ENCODE measurements around the gene ABTB2. TPM values are rescaled to one million over a fixed set of nuclear protein-coding genes. Genes with fewer than 3 reads are reported as not detected.

The ABTB2 gene
- total and polyA plus RNA-seq, 12 donors: 2.5 to 19.1 (median 14.2) TPM

DNA sequence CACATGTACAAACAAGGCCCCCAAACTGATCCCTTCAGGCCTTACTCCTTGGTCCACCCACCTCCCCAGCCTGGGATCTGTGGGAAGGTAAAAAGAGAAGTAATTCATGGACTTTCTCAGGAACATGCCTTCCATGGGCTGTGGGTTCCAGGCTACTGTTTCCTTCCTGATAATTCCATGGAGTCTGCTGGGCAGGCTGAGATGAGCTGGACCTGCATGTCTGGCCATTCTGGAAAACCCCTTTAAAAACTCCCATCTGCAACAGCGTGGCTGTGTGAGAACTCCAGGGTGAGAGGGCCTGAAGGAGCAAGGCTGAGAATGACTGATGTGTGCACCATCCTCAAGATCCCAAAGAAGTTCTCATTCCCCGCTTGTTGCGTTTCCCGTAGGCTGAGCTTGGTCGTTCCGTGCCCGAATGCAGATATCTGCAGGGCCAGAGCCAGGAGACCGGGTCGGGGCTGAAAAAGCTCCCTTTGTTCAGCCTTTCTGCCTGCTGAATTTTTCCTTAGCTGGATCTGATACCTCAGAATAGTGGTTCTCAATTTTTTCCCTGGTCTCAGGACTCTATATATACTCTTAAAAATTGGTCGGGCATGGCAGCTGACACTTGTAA, 179.5 kb downstream of the ABTB2 start:
- Histone ChIP-seq H3K4me1 (peaks cover 0 to 29% (median 13%) of the 10 kb centered on the region in 9 donors), H3K27me3 (peaks cover 0 to 6% (median 0%) of the 10 kb centered on the region in 7 donors), H3K9me3 (no peaks in the 10 kb centered on the region), H3K4me3 (no peak overlapping the region), H3K27ac (no peak overlapping the region), H3K36me3 (no peaks in the 10 kb centered on the region)
- WGBS, 2 donors: 87 to 88% methylated on average over 10 of the region's 10 CpGs
- DNase-seq (no peak), ATAC-seq (no peak)
- no peak for TF ChIP-seq CTCF (IDR thresholded peaks at IDR 0.05)
- intact Hi-C loops (cut with DNase I): loop anchor here in 5 of 10 donors (10.0 kb wide), 2 partner anchors 184 to 316 kb away; no protein-coding TSS in a partner anchor

GRCh38 chr11:34176751-34177209, 181.0 kb downstream of the ABTB2 start:
- no peak overlapping the region for H3K4me3 ChIP-seq
- intact Hi-C loops (cut with DNase I): loop anchor here in 6 of 10 donors (2.0 to 10.0 kb wide), 3 partner anchors 182 to 318 kb away; partner anchors contain the start of gene ABTB2 (in 1 of the 6)
- peaks cover 0 to 11% (median 0%) of the 10 kb centered on the region in 7 donors for H3K27me3 ChIP-seq
- H3K27ac ChIP-seq: no peak overlapping the region
- no peak for TF ChIP-seq CTCF (IDR thresholded peaks at IDR 0.05)
- peaks cover 0 to 24% (median 13%) of the 10 kb centered on the region in 9 donors for H3K4me1 ChIP-seq
- ATAC-seq (no peak), DNase-seq (no peak)
- WGBS, 2 donors: 27 to 54% methylated on average over 2 of the region's 2 CpGs
- no peaks in the 10 kb centered on the region for H3K9me3 ChIP-seq
- H3K36me3 ChIP-seq: no peaks in the 10 kb centered on the region

DNA sequence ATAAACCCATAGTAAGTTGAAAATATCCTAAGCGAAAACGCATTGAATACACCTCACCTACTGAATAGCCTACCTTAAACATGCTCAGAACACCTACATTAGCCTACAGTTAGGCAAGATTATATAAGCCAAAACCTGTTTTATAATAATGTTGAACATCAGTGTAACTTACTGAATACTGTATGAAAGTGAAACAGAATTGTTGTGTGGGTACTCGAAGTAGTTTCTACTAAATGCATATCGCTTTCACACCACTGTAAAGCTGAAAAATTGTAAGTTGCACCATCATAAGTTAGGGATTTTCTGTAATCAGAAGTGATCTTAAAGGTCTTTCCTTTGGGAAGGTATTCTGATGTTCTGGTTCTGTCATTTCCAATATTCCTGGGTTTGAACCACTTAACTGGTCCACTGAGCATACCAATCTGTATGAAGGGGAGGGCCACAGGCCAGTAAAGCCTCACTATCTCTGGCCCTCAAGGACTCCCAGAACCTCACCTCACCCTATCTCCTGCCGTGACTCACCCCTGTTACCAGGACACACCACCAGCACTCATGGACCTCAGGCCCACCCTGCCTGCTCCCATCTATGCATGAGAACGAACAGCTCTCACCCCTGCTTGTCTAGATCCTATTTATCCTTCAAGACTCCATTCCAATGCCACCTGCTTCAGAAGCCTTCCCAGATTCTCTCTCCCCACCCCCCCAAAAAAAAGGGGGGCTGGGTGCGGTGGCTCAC, 182.4 kb downstream of the ABTB2 start:
- H3K9me3 ChIP-seq: no peaks in the 10 kb centered on the region
- 86 to 91% methylated on average over 7 of the region's 7 CpGs for WGBS, 2 donors
- no peak for TF ChIP-seq CTCF (IDR thresholded peaks at IDR 0.05)
- peaks cover 0 to 19% (median 13%) of the 10 kb centered on the region in 9 donors for H3K4me1 ChIP-seq
- DNase-seq (no peak), ATAC-seq (no peak)
- H3K4me3 ChIP-seq: no peak overlapping the region
- intact Hi-C loops (cut with DNase I): loop anchor here in 7 of 10 donors (1.0 to 10.0 kb wide), 4 partner anchors 181 to 319 kb away; partner anchors contain the start of gene ABTB2 (in 4 of the 7)
- peaks cover 0 to 11% (median 0%) of the 10 kb centered on the region in 9 donors for H3K36me3 ChIP-seq
- peaks cover 0 to 11% (median 0%) of the 10 kb centered on the region in 7 donors for H3K27me3 ChIP-seq
- H3K27ac ChIP-seq: peak overlapping the region in 1 of 10 donors; percentile 3

DNA sequence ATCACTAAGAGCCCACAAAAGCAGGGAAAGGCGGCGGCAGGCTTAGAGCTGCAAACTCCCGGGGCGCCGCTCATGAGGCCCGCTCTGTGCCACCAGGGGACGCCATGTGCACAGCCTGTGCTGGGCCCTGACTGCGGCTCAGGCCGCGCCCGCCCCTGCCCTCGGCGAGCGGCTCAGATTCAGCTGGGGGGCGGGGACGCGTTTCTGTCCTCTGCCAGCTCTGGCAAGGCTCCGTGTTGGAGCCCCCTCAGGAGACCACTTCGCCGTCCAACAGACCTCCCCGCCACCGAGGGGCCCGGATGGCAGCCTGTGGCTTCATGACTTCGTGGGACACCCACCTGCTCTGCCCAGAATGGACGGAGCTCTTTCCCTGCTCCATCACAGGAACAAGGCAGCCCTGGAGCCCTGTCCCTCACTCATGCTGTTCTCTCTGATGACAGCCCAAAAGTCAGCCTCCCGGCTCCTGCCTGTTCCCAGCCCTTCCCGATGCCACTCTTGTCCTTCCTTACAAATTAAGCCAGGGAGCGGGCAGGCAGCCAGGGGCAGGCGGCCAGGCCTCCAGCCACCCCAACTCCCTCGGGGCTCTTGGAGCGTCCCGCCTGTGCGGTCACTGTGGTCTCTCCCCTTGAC, 183.3 kb downstream of the ABTB2 start:
- ATAC-seq: peak; percentile 96 to 99 (median 98)
- Histone ChIP-seq H3K4me3 (peak overlapping the region in 8 of 10 donors; percentile 21 to 39 (median 34)), H3K27me3 (peaks cover 0 to 11% (median 0%) of the 10 kb centered on the region in 7 donors), H3K9me3 (no peaks in the 10 kb centered on the region), H3K27ac (peak overlapping the region in 2 of 10 donors; percentile 3 to 42), H3K36me3 (peaks cover 0 to 17% (median 0%) of the 10 kb centered on the region in 9 donors), H3K4me1 (peaks cover 0 to 19% (median 13%) of the 10 kb centered on the region in 9 donors)
- WGBS, 2 donors: 5 to 8% methylated on average over 33 of the region's 33 CpGs
- peak; percentile 82 to 86 for DNase-seq
- TF ChIP-seq CTCF (IDR thresholded peaks at IDR 0.05): peak; percentile 83 to 97 (median 92)
- intact Hi-C loops (cut with DNase I): loop anchor here in 9 of 10 donors (1.0 to 10.0 kb wide), 7 partner anchors 177 to 320 kb away; partner anchors contain the start of gene ABTB2 (in 4 of the 9)
